ENCODE measurements around the gene SLC19A2.
"Not testable (repeated sequence)": the region's sequence is repeated elsewhere in the genome, so short reads cannot be mapped to it uniquely, and the experiment has no call there.

The SLC19A2 gene

GRCh38 chr1:169508432-169509338 is 22.9 kb upstream of the SLC19A2 start:
- no peak for DNase-seq

- no peak for DNase-seq
Measured at GRCh38 chr1:169507413-169507812, 21.7 kb upstream of the SLC19A2 start.

GRCh38 chr1:169503601-169504000 is 17.9 kb upstream of the SLC19A2 start:
- not testable (repeated sequence) for DNase-seq

- DNase-seq = no peak
Measured at GRCh38 chr1:169499807-169500206, 14.1 kb upstream of the SLC19A2 start.

GRCh38 chr1:169497317-169497716 is 11.6 kb upstream of the SLC19A2 start:
- DNase-seq = no peak

GRCh38 chr1:169495916-169496315 is 10.2 kb upstream of the SLC19A2 start:
- no peak for DNase-seq

- no peak for DNase-seq
Measured at GRCh38 chr1:169495046-169495775, 9.5 kb upstream of the SLC19A2 start.

GRCh38 chr1:169494343-169494742 is 8.6 kb upstream of the SLC19A2 start:
- DNase-seq = no peak

GRCh38 chr1:169493251-169493650 is 7.5 kb upstream of the SLC19A2 start:
- DNase-seq = no peak

GRCh38 chr1:169491845-169492281 is 6.1 kb upstream of the SLC19A2 start:
- no peak for DNase-seq

GRCh38 chr1:169488157-169488556 is 2.4 kb upstream of the SLC19A2 start:
- DNase-seq = no peak

- DNase-seq = no peak
Measured at GRCh38 chr1:169487561-169487960, 1.8 kb upstream of the SLC19A2 start.

GRCh38 chr1:169487133-169487532 is 1.4 kb upstream of the SLC19A2 start:
- DNase-seq = no peak

- DNase-seq = no peak
Measured at GRCh38 chr1:169486281-169487051, 722 bp upstream of the SLC19A2 start.

GRCh38 chr1:169484683-169485430 is 887 bp downstream of the SLC19A2 start:
- no peak for DNase-seq

GRCh38 chr1:169484101-169484500 is 1.6 kb downstream of the SLC19A2 start:
- peak; percentile 35 for DNase-seq

- peak; percentile 22 for DNase-seq
Measured at GRCh38 chr1:169483500-169483966, 2.2 kb downstream of the SLC19A2 start.

- no peak for DNase-seq
Measured at GRCh38 chr1:169479363-169480066, 6.2 kb downstream of the SLC19A2 start.

- DNase-seq = no peak
Measured at GRCh38 chr1:169478094-169478672, 7.6 kb downstream of the SLC19A2 start.

- no peak for DNase-seq
Measured at GRCh38 chr1:169475806-169476387, 9.8 kb downstream of the SLC19A2 start.
